GM13977 (cell line): Measurements from ENCODE around the gene USF2.
A peak's percentile ranks its signal among the peaks of the same experiment; 100 is the strongest.

Source experiments
- DNase-seq: peaks from one replicate; pipeline ENCODE4 v3.0.0; 2012; ENCODE audit warnings: low spot score
- CTCF ChIP-seq: IDR thresholded peaks from 2 replicates; pipeline ENCODE4 v1.5.1; 2012; ENCODE audit warnings: mild to moderate bottlenecking, control low read depth; ENCODE audit not compliant: insufficient read depth; ENCODE audit errors: extremely low read depth, missing control alignments
- in situ Hi-C: fragments of 300-500 bp; cut with MboI; formaldehyde crosslinking; loops from one replicate; pipeline ENCODE4 v1.12.0; 2022; ENCODE audit warnings: low sequenced_read_pairs, low pct_unique_long_range_greater_than_20kb, mixed read lengths, inconsistent platforms; ENCODE audit not compliant: unreplicated experiment

USF2 gene

GRCh38 chr19:35247526-35248309 is 21.0 kb upstream of the USF2 start:
- peak; percentile 84 for DNase-seq
- peak; percentile 56 for TF ChIP-seq CTCF
- in situ Hi-C loops = no loop called here

- DNase-seq = peak; percentile 97
- TF ChIP-seq CTCF = no peak
Measured at GRCh38 chr19:35248310-35249145, 20.2 kb upstream of the USF2 start, which contains the start of gene LSR. LSR (plus strand) TSS chr19:35249002; CDS start chr19:35249023, 21 bp downstream.

GRCh38 chr19:35249146-35249847 is 19.5 kb upstream of the USF2 start:
- TF ChIP-seq CTCF = no peak
- peak; percentile 45 for DNase-seq
- in situ Hi-C loops = no loop called here

More at GRCh38 chr19:35248310-35249145, 20.2 kb upstream of the USF2 start, which contains the start of gene LSR:
- in situ Hi-C loops = no loop called here

- DNase-seq = no peak
- in situ Hi-C loops = no loop called here
- no peak for TF ChIP-seq CTCF
Measured at GRCh38 chr19:35249848-35250711, 18.7 kb upstream of the USF2 start.

GRCh38 chr19:35251456-35251855 is 17.3 kb upstream of the USF2 start:
- in situ Hi-C loops = no loop called here
- TF ChIP-seq CTCF = no peak
- no peak for DNase-seq
